Measurements from ENCODE around the gene NELL2. TPM values are rescaled to one million over a fixed set of nuclear protein-coding genes. Genes with fewer than 3 reads are reported as not detected.

The NELL2 gene
- total RNA-seq, 1 experiment from 2014 or later = 32.7 TPM

DNA sequence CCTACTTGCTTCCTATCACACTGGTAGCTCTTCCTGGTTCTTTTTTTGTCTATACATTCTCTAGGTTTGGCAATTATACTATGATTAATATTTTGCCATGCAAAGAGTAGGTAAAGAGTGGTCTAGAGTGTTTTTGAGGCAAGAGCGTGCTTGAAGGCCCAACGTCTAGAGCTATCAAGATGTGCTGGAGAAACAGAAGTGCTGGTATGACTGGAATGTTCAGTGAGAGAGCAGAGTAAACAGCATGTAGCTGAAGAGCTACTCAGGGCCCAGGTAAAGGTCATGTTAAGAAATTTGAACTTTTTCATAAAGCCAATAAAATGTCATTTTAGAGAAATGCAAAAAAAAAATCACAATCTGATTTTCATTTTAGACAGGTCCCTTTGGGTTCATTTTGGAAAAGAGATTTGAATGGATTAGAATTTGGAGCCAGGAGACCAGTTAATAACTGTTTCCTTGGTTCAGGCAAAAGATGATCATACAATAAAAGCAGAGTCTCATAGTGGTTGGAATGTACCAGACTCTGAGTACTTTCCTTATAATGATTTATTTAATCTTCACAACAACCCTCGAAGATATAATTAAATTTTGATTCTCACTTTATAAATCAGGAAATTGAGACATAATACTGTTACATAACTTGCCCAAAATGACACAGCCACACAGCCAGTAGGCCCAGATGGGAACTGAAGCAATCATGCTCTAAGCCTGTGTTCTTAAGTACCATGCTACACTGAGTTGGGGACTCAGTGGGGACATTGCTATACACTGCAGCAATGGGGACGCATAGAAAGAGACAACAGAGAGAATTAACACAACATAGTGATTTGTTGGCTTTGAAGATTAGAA lies 350.1 kb downstream of the NELL2 start:
- H3K27ac Mint-ChIP-seq = peak overlapping the region in 1 of 3 experiments; percentile 0; a peak in 1 of 7 replicates
- Histone ChIP-seq H2BK12ac (ENCODE audit: insufficient read length, low read depth, low read length) (no peak overlapping the region), H3K4me2 (ENCODE audit: insufficient read depth, insufficient read length, low read length) (no peak overlapping the region), H3K14ac (ENCODE audit: insufficient read depth, low read length) (no peak overlapping the region), H2BK5ac (ENCODE audit: insufficient read length, low read length) (no peak overlapping the region), H2AK5ac (ENCODE audit: insufficient read length, low read length) (no peak overlapping the region), H3K18ac (ENCODE audit: insufficient read length, low read depth, low read length) (no peak overlapping the region), H3K27me3 (ENCODE audit: insufficient read depth, low read length) (no peaks in the 10 kb centered on the region), H2AFZ (ENCODE audit: low read length) (no peak overlapping the region), H2BK120ac (ENCODE audit: low read depth, low read length, poor library complexity, severe bottlenecking) (no peak overlapping the region), H4K91ac (ENCODE audit: insufficient read length, low read depth, low read length) (no peak overlapping the region), H3K4ac (ENCODE audit: low read depth, low read length) (no peak overlapping the region), H3K27ac (ENCODE audit: insufficient read length, low read depth, low read length) (no peak overlapping the region), H2BK15ac (ENCODE audit: low read depth, low read length) (no peak overlapping the region), H3K56ac (ENCODE audit: insufficient read length, low read depth, low read length) (no peak overlapping the region), H3K9ac (ENCODE audit: extremely low read depth, insufficient read length, low read length) (no peak overlapping the region), H3K79me1 (ENCODE audit: insufficient read depth, low read depth, low read length, poor library complexity, severe bottlenecking) (no peaks in the 10 kb centered on the region), H4K5ac (ENCODE audit: insufficient read length, low read depth, low read length) (no peak overlapping the region), H3K9me3 (ENCODE audit: control insufficient read depth, low read depth, low read length) (no peaks in the 10 kb centered on the region), H3K4me1 (ENCODE audit: insufficient read depth, low read length) (no peaks in the 10 kb centered on the region), H4K8ac (replicated peaks; ENCODE audit: insufficient read length, low read depth, low read length) (no peak overlapping the region), H3T11ph (ENCODE audit: low read length) (no peak overlapping the region), H3K23me2 (ENCODE audit: insufficient read length, low read depth, low read length, poor library complexity, severe bottlenecking) (no peaks in the 10 kb centered on the region), H3K23ac (ENCODE audit: insufficient read length, low read depth, low read length) (no peak overlapping the region), H2BK20ac (ENCODE audit: low read depth, low read length, poor library complexity, severe bottlenecking) (no peak overlapping the region), H4K20me1 (ENCODE audit: control insufficient read depth, insufficient read depth, insufficient read length) (no peaks in the 10 kb centered on the region), H3K79me2 (ENCODE audit: insufficient read depth, low read length) (no peaks in the 10 kb centered on the region)
- H3K4me3 Mint-ChIP-seq = no peak overlapping the region
- TF ChIP-seq CTCF (conservative IDR thresholded peaks at IDR 0.05) = no peak
- no peaks in the 10 kb centered on the region for H3K27me3 Mint-ChIP-seq (ENCODE audit: low read depth)
- peaks cover 14 to 16% of the 10 kb centered on the region in 2 experiments for H3K4me1 Mint-ChIP-seq
- no CpG with 5 or more reads among the region's 4 CpGs for WGBS (ENCODE audit: extremely low coverage, insufficient read length, low lambda C conversion rate)
- H3K36me3 Mint-ChIP-seq (ENCODE audit: insufficient read depth in 1 of 3, low read depth in 3 of 3) = 0 out of 7 replicates have a peak, but pooled peaks cover 0 to 2% (median 0%) of the 10 kb centered on the region in 3 experiments
- no peaks in the 10 kb centered on the region for H3K9me3 Mint-ChIP-seq
- DNase-seq = no peak

All from H9 (cell line).